ENCODE measurements around the gene NVL. TPM values are rescaled to one million over a fixed set of nuclear protein-coding genes. Genes with fewer than 3 reads are reported as not detected.

Gene NVL
- total and polyA plus RNA-seq, 10 donors: 23.3 to 61.9 (median 35.0) TPM

GRCh38 chr1:224219011-224219611, 110.9 kb downstream of the NVL start:
- WGBS, 5 donors: 85 to 95% (median 89%) methylated on average over 5 of the region's 5 CpGs
- Histone ChIP-seq H3K4me3 (no peak overlapping the region), H3K36me3 (no peaks in the 10 kb centered on the region), H3K27ac (no peak overlapping the region), H3K4me1 (peaks cover 0 to 8% (median 0%) of the 10 kb centered on the region in 6 donors), H3K27me3 (replicated peaks in 1 of 7) (no peaks in the 10 kb centered on the region), H3K9me3 (no peaks in the 10 kb centered on the region)
- intact Hi-C loops (cut with DNase I; ENCODE audit: low total_unique reads): no loop called here
- DNase-seq: no peak
- TF ChIP-seq CTCF (IDR thresholded peaks at IDR 0.05 in 8 of 11, conservative IDR thresholded peaks at IDR 0.05 in 3 of 11) (no peak), POLR2A (IDR thresholded peaks at IDR 0.05) (no peak), POLR2AphosphoS5 (IDR thresholded peaks at IDR 0.05) (no peak)

GRCh38 chr1:224217655-224218623, 112.0 kb downstream of the NVL start:
- no peak for DNase-seq
- H3K9me3 ChIP-seq: no peaks in the 10 kb centered on the region
- peak overlapping the region in 3 of 8 donors; percentile 8 to 11 (median 11) for H3K27ac ChIP-seq
- no peaks in the 10 kb centered on the region for H3K27me3 ChIP-seq (replicated peaks in 1 of 7)
- TF ChIP-seq POLR2AphosphoS5 (IDR thresholded peaks at IDR 0.05): no peak
- TF ChIP-seq POLR2A (IDR thresholded peaks at IDR 0.05): no peak
- TF ChIP-seq CTCF (IDR thresholded peaks at IDR 0.05 in 8 of 11, conservative IDR thresholded peaks at IDR 0.05 in 3 of 11): no peak
- peaks cover 0 to 17% (median 2%) of the 10 kb centered on the region in 6 donors for H3K4me1 ChIP-seq
- intact Hi-C loops (cut with DNase I; ENCODE audit: low total_unique reads): no loop called here
- H3K4me3 ChIP-seq: no peak overlapping the region
- WGBS, 5 donors: 74 to 80% (median 79%) methylated on average over 11 of the region's 11 CpGs
- no peaks in the 10 kb centered on the region for H3K36me3 ChIP-seq

GRCh38 chr1:224216382-224216781, 113.6 kb downstream of the NVL start:
- Histone ChIP-seq H3K4me3 (no peak overlapping the region), H3K4me1 (peaks cover 0 to 17% (median 2%) of the 10 kb centered on the region in 6 donors), H3K36me3 (no peaks in the 10 kb centered on the region), H3K9me3 (no peaks in the 10 kb centered on the region), H3K27me3 (replicated peaks in 1 of 7) (no peaks in the 10 kb centered on the region), H3K27ac (no peak overlapping the region)
- DNase-seq: no peak
- intact Hi-C loops (cut with DNase I; ENCODE audit: low total_unique reads): no loop called here
- 94 to 97% (median 96%) methylated on average over 8 of the region's 8 CpGs for WGBS, 5 donors
- no peak for TF ChIP-seq POLR2A (IDR thresholded peaks at IDR 0.05)

- Histone ChIP-seq H3K27ac (no peak overlapping the region), H3K27me3 (replicated peaks in 1 of 7) (no peaks in the 10 kb centered on the region), H3K36me3 (no peaks in the 10 kb centered on the region), H3K4me3 (no peak overlapping the region), H3K4me1 (peaks cover 0 to 39% (median 12%) of the 10 kb centered on the region in 6 donors), H3K9me3 (no peaks in the 10 kb centered on the region)
- 56 to 87% (median 79%) methylated on average over 4 of the region's 4 CpGs for WGBS, 5 donors
- no peak for TF ChIP-seq CTCF (IDR thresholded peaks at IDR 0.05 in 8 of 11, conservative IDR thresholded peaks at IDR 0.05 in 3 of 11)
- TF ChIP-seq POLR2AphosphoS5 (IDR thresholded peaks at IDR 0.05): no peak
- TF ChIP-seq POLR2A (IDR thresholded peaks at IDR 0.05): no peak
- no peak for DNase-seq
- intact Hi-C loops (cut with DNase I; ENCODE audit: low total_unique reads): no loop called here
These were observed 116.4 kb downstream of the NVL start for GRCh38 chr1:224213438-224214119.
